Coronary artery (tissue), 2 donors: ENCODE measurements around the gene DISP3.

Source experiments
- DNase-seq: peaks from one replicate; pipeline ENCODE4 v3.0.0-alpha.2; 2017; ENCODE audit warnings: low spot score
- H3K27ac ChIP-seq, 2 donors: fragments of 200-600 bp; sonication (generic); one replicate each; pipeline ENCODE4 v1.5.1; 2016 to 2019
- H3K4me3 ChIP-seq: fragments of 200-600 bp; sonication (generic); 2 replicates; pipeline ENCODE4 v1.5.1; 2016; ENCODE audit warnings: mild to moderate bottlenecking, moderate library complexity
- TF ChIP-seq, protein P1 (sequence below): fragments of 200-600 bp; sonication (generic); IDR thresholded peaks from one replicate; pipeline ENCODE4 v1.5.1; 2019; ENCODE audit warnings: antibody characterized with exemption

Gene DISP3

DNA sequence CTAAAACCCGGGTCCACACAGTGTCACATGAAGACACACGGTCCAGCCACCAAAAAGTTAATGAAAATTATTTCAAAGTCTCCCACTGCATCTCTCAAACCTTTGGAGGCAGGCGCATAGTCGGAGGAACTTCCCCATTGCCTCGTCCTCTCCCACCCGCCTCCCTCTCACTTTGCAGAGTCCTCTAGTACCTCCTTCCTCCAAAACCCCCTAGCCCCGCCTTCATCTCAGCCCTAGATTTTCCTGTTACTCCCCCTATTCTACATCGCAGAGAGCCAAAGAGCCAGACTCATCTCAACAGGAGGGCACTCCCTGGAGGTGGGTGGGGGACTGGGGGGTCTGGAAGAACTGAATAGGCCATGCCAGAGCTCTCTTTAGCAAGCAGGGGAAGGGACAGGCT, 79.3 kb downstream of the DISP3 start:
- TF ChIP-seq, protein P1, sequence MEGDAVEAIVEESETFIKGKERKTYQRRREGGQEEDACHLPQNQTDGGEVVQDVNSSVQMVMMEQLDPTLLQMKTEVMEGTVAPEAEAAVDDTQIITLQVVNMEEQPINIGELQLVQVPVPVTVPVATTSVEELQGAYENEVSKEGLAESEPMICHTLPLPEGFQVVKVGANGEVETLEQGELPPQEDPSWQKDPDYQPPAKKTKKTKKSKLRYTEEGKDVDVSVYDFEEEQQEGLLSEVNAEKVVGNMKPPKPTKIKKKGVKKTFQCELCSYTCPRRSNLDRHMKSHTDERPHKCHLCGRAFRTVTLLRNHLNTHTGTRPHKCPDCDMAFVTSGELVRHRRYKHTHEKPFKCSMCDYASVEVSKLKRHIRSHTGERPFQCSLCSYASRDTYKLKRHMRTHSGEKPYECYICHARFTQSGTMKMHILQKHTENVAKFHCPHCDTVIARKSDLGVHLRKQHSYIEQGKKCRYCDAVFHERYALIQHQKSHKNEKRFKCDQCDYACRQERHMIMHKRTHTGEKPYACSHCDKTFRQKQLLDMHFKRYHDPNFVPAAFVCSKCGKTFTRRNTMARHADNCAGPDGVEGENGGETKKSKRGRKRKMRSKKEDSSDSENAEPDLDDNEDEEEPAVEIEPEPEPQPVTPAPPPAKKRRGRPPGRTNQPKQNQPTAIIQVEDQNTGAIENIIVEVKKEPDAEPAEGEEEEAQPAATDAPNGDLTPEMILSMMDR, result no peak

DNA sequence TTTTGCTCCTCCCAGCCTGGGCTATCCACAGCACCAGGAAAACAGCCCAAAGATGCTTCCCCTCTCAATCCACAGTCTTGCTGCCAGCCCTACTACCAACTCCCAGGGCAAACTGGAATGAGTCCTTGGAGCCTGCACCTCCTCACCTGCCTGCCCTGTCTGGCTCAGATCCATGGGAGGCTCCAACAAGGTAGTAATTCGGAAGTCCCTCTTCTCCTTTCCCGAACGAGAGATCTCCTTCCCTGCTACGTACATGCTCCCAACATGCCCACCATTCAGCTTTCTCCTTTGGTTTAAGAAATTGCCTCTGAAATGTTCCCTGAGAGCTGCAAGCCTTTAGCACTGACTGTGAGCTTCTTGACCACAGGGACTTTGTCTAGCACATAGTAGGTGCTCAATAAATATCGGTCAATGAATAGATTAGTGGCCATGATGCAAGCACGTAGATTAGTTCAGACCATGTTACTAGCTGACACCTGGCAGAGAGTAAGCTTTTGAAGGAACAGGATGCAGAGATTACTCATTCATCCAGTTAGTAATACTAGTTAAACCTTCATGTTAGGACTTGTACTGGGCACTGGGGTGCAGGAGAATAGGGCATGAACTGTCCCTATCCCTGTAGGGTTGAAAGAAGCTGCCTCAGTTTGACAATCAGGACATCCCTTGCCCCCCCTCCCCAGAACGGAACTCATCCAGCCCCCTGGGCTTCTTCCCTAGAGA, 80.1 kb downstream of the DISP3 start:
- no peak overlapping the region for H3K4me3 ChIP-seq
- no peak for DNase-seq
- TF ChIP-seq, protein P1, result no peak
- H3K27ac ChIP-seq, result no peak overlapping the region

More for the DNA sequence above, 79.3 kb downstream of the DISP3 start:
- Histone ChIP-seq H3K27ac (no peak overlapping the region), H3K4me3 (no peak overlapping the region)
- DNase-seq, result no peak

DNA sequence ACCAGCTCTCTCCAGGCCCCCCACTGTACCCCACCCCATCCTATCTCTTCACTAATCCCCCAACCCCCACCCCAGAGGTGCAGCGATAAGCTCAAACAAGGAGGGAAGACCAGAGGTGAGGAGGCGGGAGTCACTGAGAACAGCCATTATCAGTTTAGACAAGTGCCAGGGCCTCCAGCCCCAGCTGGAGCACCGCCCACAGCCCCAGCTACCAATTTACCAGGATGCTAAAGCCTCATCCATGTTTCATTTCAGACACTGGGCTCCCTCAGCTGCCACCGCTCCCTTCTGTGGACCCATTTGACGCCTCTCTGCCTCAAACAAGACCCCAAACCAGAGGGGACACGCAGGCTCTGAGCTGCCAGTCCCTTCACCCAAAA, 80.6 kb downstream of the DISP3 start:
- DNase-seq, result no peak
- Histone ChIP-seq H3K4me3 (no peak overlapping the region), H3K27ac (no peak overlapping the region)
- TF ChIP-seq, protein P1, result no peak

DNA sequence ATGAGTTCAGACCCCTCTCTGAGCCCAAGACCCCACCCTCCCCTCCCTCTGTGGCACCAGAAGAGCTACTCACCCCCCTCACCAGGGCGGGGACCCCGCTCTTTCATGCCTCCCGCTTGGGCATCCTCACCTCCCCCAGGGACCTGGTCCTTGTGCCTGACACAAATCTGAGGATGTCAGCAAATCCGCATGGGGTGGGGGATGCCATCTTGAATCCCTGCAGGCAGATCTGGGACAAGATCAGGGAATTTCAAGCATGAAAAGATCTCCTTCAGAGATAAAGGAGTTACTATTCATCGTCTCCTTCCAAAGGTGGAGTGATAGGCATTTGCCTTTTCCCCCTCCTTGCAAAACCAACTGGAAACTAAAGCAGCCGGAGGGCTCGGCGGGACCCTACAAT, 81.1 kb downstream of the DISP3 start:
- no peak for DNase-seq
- Histone ChIP-seq H3K4me3 (no peak overlapping the region), H3K27ac (no peak overlapping the region)
- TF ChIP-seq, protein P1, result no peak

DNA sequence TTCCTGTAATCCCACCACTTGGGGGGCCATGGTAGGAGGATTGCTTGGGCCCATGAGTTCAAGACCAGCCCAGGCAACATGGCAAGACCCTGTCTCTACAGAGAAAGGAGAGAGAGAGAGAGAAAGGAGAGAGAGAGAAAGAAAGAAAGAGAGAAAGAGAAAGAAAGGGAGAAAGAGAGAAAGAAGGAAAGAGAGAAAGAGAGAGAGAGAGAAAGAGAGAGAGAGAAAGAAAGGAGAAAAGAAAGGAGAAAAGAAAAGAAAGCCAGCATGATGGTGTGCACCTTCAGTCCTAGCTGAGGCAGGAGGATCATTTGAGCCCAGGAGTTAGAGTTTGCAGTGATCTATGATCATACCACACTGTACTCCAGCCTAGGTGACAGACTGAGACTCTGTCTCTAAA, 82.8 kb downstream of the DISP3 start:
- Histone ChIP-seq H3K27ac (no peak overlapping the region), H3K4me3 (no peak overlapping the region)
- TF ChIP-seq, protein P1, result no peak
- DNase-seq, result no peak

DNA sequence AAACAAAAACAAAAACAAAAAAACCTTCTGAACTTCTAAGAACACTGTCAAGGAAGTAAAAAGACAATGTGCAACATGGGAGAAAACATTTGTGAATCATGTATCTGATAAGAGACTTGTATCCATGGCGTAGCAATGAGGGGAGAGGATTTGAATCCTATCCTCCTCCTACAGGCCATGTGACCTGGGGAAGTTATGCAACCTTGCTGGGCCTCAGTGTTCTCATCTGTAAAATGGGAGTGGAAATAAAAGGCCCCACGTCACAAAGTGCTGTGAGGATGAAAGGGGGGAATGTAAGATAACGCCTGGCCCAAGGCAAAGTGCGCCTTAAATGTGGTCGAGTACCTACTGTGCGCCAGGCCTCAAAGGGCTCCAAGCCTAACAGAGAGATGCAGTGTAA, 83.7 kb downstream of the DISP3 start:
- no peak overlapping the region for H3K27ac ChIP-seq
- H3K4me3 ChIP-seq, result no peak overlapping the region
- TF ChIP-seq, protein P1, result no peak
- no peak for DNase-seq

DNA sequence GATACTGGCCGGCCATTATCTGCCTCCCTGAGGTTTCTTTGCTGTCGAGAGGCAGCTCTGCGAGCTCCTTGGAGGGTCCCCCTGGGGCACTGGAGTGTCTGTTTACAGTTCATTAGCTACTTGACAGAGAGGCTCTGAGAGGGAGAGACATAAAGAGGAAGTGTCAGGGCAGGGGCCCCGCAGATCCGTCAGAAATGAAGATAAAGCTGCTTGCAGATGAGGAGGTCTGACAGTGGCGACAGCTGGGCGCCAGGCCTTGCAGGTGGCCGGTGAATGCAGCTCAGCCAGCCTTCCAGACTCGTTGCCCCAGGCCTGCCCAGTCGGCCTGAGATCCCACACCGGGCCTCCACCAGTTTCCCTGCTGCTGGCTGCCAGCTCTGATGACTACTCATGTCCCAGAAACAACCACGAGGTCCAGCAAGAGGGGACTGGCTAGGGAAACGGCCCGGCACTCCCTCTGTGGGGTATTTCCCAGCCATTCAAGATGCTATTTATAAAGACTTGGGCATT, 84.7 kb downstream of the DISP3 start:
- no peak for DNase-seq
- TF ChIP-seq, protein P1, result no peak
- Histone ChIP-seq H3K4me3 (no peak overlapping the region), H3K27ac (no peak overlapping the region)
